CD14-positive monocyte (primary cell): ENCODE results near the gene CPSF6. TPM values are rescaled to one million over a fixed set of nuclear protein-coding genes. Genes with fewer than 3 reads are reported as not detected.

Experiments used
- DNase-seq, 3 donors: peaks; one replicate each; pipeline ENCODE4 v3.0.0-alpha.2; 2011 to 2022
- H2AFZ ChIP-seq: 2 replicates; pipeline ENCODE4 v1.6.0; 2012; ENCODE audit warnings: mild to moderate bottlenecking, low read depth, low read length, inconsistent platforms; ENCODE audit not compliant: insufficient read depth, poor library complexity, severe bottlenecking
- H3K27ac ChIP-seq, 2 donors: 1 replicate in 1 of 2; 2 replicates in 1 of 2; pipeline ENCODE4 v1.5.1; 2012 to 2013; ENCODE audit warnings: low read length in 2 of 2, control low read depth in 1 of 2, inconsistent platforms in 1 of 2, low read depth in 1 of 2, mild to moderate bottlenecking in 1 of 2
- H3K27me3 ChIP-seq, 2 donors: one replicate each; pipeline versions ENCODE4 v1.6.0 to v1.6.1; 2011 to 2013; ENCODE audit warnings: low read length in 2 of 2; ENCODE audit not compliant: control insufficient read depth in 2 of 2, insufficient read depth in 2 of 2
- H3K36me3 ChIP-seq, 2 donors: replicated peaks in 1 of 2; 1 replicate in 1 of 2; 2 replicates in 1 of 2; pipeline versions ENCODE4 v1.5.1 to v1.6.1; 2012 to 2013; ENCODE audit warnings: low read length in 2 of 2, control low read depth in 1 of 2, inconsistent platforms in 1 of 2, mild to moderate bottlenecking in 1 of 2; ENCODE audit not compliant: insufficient read depth in 2 of 2, control insufficient read depth in 1 of 2
- H3K4me1 ChIP-seq, 2 donors: 1 replicate in 1 of 2; 2 replicates in 1 of 2; pipeline versions ENCODE4 v1.5.1 to v1.6.1; 2012 to 2013; ENCODE audit warnings: low read length in 2 of 2, control low read depth in 1 of 2, inconsistent platforms in 1 of 2, mild to moderate bottlenecking in 1 of 2, moderate library complexity in 1 of 2; ENCODE audit not compliant: insufficient read depth in 2 of 2, control insufficient read depth in 1 of 2
- H3K4me2 ChIP-seq: replicated peaks from 2 replicates; pipeline ENCODE3; 2012; ENCODE audit warnings: low read length, moderate library complexity, mild to moderate bottlenecking; ENCODE audit not compliant: poor library complexity, severe bottlenecking; ENCODE audit errors: extremely low read depth
- H3K4me3 ChIP-seq, 3 experiments: fragments of 200-600 bp in 1 of 3; sonication (generic) in 1 of 3; replicated peaks in 1 of 3; 1 replicate in 2 of 3; 2 replicates in 1 of 3; pipeline ENCODE4 v1.5.1; 2011 to 2013; ENCODE audit warnings: low read length in 3 of 3, mild to moderate bottlenecking in 3 of 3, control low read depth in 2 of 3, low read depth in 2 of 3, inconsistent platforms in 1 of 3, moderate library complexity in 1 of 3
- H3K79me2 ChIP-seq: 2 replicates; pipeline ENCODE4 v1.6.0; 2012; ENCODE audit warnings: mild to moderate bottlenecking, control low read depth, inconsistent platforms, low read length, moderate library complexity; ENCODE audit not compliant: insufficient read depth
- H3K9ac ChIP-seq: 2 replicates; pipeline ENCODE4 v1.6.0; 2017; ENCODE audit warnings: low read length, mild to moderate bottlenecking; ENCODE audit not compliant: insufficient read depth, poor library complexity, severe bottlenecking
- H3K9me3 ChIP-seq, 2 donors: replicated peaks in 1 of 2; 1 replicate in 1 of 2; 2 replicates in 1 of 2; pipeline versions ENCODE4 v1.5.1 to v1.6.1; 2012 to 2013; ENCODE audit warnings: low read length in 2 of 2, control low read depth in 1 of 2; ENCODE audit not compliant: control insufficient read depth in 1 of 2, insufficient read depth in 1 of 2
- H4K20me1 ChIP-seq: 2 replicates; pipeline ENCODE4 v1.6.0; 2012; ENCODE audit warnings: mild to moderate bottlenecking, low read length, control low read depth, moderate library complexity; ENCODE audit not compliant: insufficient read depth
- H3K27ac Mint-ChIP-seq, 7 donors: one replicate each; pipeline ENCODE4 v1.8.0; 2020; ENCODE audit warnings: mild to moderate bottlenecking in 7 of 7, mixed read lengths in 7 of 7, moderate library complexity in 6 of 7, inconsistent platforms in 2 of 7
- H3K27me3 Mint-ChIP-seq, 3 donors: one replicate each; pipeline ENCODE4 v1.8.0; 2021 to 2022; ENCODE audit warnings: low read depth in 3 of 3, mild to moderate bottlenecking in 3 of 3, mixed read lengths in 3 of 3, moderate library complexity in 3 of 3, inconsistent platforms in 1 of 3
- H3K36me3 Mint-ChIP-seq, 2 donors: one replicate each; pipeline ENCODE4 v1.8.0; 2020; ENCODE audit warnings: mixed read lengths in 2 of 2, inconsistent platforms in 1 of 2, mild to moderate bottlenecking in 1 of 2
- H3K4me1 Mint-ChIP-seq: one replicate; pipeline ENCODE4 v1.8.0; 2020; ENCODE audit warnings: mild to moderate bottlenecking, mixed read lengths
- H3K4me3 Mint-ChIP-seq, 2 donors: one replicate each; pipeline ENCODE4 v1.8.0; 2020; ENCODE audit warnings: mild to moderate bottlenecking in 2 of 2, mixed read lengths in 2 of 2, moderate library complexity in 1 of 2
- H3K9me3 Mint-ChIP-seq, 7 donors: one replicate each; pipeline ENCODE4 v1.8.0; 2020 to 2022; ENCODE audit warnings: mixed read lengths in 7 of 7, mild to moderate bottlenecking in 6 of 7, moderate library complexity in 6 of 7, inconsistent platforms in 2 of 7
- WGBS: methylation state at CpG from one replicate; pipeline ENCODE4 v1.1.5; 2013; ENCODE audit warnings: missing lambda C conversion rate; ENCODE audit not compliant: insufficient coverage; 5-methylcytosine and 5-hydroxymethylcytosine counted together
- intact Hi-C, 2 donors: fragments of 100-400 bp; cut with micrococcal nuclease; formaldehyde crosslinking; loops; one replicate each; pipeline versions ENCODE4 v1.15.0 to v1.15.1; 2023
- polyA plus RNA-seq, 3 donors: library from polyadenylated mRNA; depleted of rRNA in 1 of 3; unstranded in 2 of 3; stranded (reverse) in 1 of 3; fragments of 300-500 nt in 2 of 3; fragments of >200 nt in 1 of 3; fragmentation: Illumina TruSeq in 2 of 3; gene quantifications; 1 replicate in 2 of 3; 2 replicates in 1 of 3; pipeline ENCODE4 v1.2.3, GENCODE V29; 2012 to 2021
- TF ChIP-seq, protein P1 (sequence below): fragments of 200-600 bp; IDR thresholded peaks from one replicate; pipeline ENCODE4 v1.8.0; 2022; ENCODE audit warnings: antibody characterized with exemption, mild to moderate bottlenecking

Gene CPSF6
- polyA plus RNA-seq, 3 donors: 18.3 to 38.0 (median 35.4) TPM

DNA sequence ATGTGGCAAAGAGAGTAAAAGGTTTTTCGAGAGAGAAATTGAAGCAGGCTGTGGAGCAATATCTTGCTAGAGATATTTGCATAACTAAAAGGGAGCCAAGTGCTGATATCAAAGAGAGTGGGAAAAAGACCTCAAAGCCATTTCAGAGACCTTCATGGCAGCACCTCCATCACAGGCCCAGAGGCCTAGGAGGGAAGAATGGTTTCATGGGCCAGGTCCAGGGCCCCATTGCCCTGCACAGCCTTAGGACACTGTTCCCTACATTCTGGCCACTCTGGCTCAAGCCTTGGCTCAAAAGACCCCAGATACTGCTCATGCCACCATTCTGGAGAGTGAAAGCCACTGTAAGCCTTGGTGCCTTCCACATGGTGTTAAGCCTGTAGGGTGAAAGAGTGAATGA lies 58.8 kb downstream of the CPSF6 start:
- Histone ChIP-seq H3K4me1 (peaks cover 8 to 31% of the 10 kb centered on the region in 2 donors), H3K9ac (no peak overlapping the region), H2AFZ (no peak overlapping the region), H3K36me3 (no peaks in the 10 kb centered on the region), H3K9me3 (peaks cover 0 to 6% of the 10 kb centered on the region in 2 donors), H3K27me3 (no peaks in the 10 kb centered on the region), H3K4me2 (no peak overlapping the region), H3K79me2 (peaks cover 42% of the 10 kb centered on the region), H3K4me3 (no peak overlapping the region), H4K20me1 (no peaks in the 10 kb centered on the region), H3K27ac (no peak overlapping the region)
- intact Hi-C loops: no loop called here
- TF ChIP-seq, protein P1, sequence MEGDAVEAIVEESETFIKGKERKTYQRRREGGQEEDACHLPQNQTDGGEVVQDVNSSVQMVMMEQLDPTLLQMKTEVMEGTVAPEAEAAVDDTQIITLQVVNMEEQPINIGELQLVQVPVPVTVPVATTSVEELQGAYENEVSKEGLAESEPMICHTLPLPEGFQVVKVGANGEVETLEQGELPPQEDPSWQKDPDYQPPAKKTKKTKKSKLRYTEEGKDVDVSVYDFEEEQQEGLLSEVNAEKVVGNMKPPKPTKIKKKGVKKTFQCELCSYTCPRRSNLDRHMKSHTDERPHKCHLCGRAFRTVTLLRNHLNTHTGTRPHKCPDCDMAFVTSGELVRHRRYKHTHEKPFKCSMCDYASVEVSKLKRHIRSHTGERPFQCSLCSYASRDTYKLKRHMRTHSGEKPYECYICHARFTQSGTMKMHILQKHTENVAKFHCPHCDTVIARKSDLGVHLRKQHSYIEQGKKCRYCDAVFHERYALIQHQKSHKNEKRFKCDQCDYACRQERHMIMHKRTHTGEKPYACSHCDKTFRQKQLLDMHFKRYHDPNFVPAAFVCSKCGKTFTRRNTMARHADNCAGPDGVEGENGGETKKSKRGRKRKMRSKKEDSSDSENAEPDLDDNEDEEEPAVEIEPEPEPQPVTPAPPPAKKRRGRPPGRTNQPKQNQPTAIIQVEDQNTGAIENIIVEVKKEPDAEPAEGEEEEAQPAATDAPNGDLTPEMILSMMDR: no peak
- H3K36me3 Mint-ChIP-seq: peaks cover 0 to 9% of the 10 kb centered on the region in 2 donors
- H3K4me3 Mint-ChIP-seq: no peak overlapping the region
- peaks cover 55% of the 10 kb centered on the region for H3K4me1 Mint-ChIP-seq
- 100% methylated on average over 1 of the region's 1 CpG for WGBS
- peaks cover 0 to 14% (median 4%) of the 10 kb centered on the region in 7 donors for H3K9me3 Mint-ChIP-seq
- DNase-seq: no peak
- peaks cover 0 to 1% (median 0%) of the 10 kb centered on the region in 3 donors for H3K27me3 Mint-ChIP-seq
- peak overlapping the region in 1 of 7 donors; percentile 1 for H3K27ac Mint-ChIP-seq

DNA sequence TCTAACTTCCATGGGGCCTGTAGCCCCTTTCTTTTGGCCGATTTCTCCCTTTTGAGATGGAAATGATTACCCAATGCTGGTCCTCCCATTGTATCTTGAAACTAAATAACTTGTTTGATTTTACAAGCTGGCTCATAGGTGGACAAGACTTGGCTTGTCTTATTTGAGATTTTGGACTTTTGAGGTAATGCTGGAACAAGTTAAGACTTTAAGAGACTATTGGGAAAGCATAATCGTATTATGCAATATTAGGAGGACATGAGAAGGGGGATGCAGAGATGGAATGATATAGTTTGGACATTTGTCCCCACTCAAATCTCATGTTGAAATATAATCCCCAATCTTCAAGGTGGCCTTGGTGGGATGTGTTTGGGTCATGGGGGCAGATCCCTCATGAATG lies 59.6 kb downstream of the CPSF6 start:
- H3K79me2 ChIP-seq: peaks cover 34% of the 10 kb centered on the region
- H3K4me1 Mint-ChIP-seq: peaks cover 47% of the 10 kb centered on the region
- no peak overlapping the region for H3K27ac Mint-ChIP-seq
- no peak overlapping the region for H3K4me3 ChIP-seq
- H3K27ac ChIP-seq: no peak overlapping the region
- H3K36me3 ChIP-seq: no peaks in the 10 kb centered on the region
- no peak for DNase-seq
- no peak overlapping the region for H3K4me3 Mint-ChIP-seq
- H3K4me2 ChIP-seq: no peak overlapping the region
- H3K9me3 Mint-ChIP-seq: peaks cover 0 to 15% (median 4%) of the 10 kb centered on the region in 7 donors
- no peaks in the 10 kb centered on the region for H3K27me3 ChIP-seq
- WGBS: no CpG with 5 or more reads among the region's 2 CpGs
- TF ChIP-seq, protein P1: no peak
- intact Hi-C loops: no loop called here
- peaks cover 3 to 23% of the 10 kb centered on the region in 2 donors for H3K4me1 ChIP-seq
- peaks cover 2 to 6% of the 10 kb centered on the region in 2 donors for H3K9me3 ChIP-seq
- peaks cover 0 to 4% (median 0%) of the 10 kb centered on the region in 3 donors for H3K27me3 Mint-ChIP-seq
- peaks cover 0 to 9% of the 10 kb centered on the region in 2 donors for H3K36me3 Mint-ChIP-seq
- no peaks in the 10 kb centered on the region for H4K20me1 ChIP-seq
- no peak overlapping the region for H3K9ac ChIP-seq
- no peak overlapping the region for H2AFZ ChIP-seq
